Activated CD4-positive, CD25-positive, alpha-beta regulatory T cell treated with anti-CD3 and anti-CD28 coated beads, Interleukin-2, amount 50 U/mL, for 72 hours (primary cell): Measurements from ENCODE around the gene TUT7.
"Not testable (repeated sequence)": the region's sequence is repeated elsewhere in the genome, so short reads cannot be mapped to it uniquely, and the experiment has no call there.

Experiments used
- DNase-seq: peaks from one replicate; pipeline ENCODE4 v3.0.0; 2021

Gene TUT7

GRCh38 chr9:86350006-86350760, 4.0 kb downstream of the TUT7 start:
- DNase-seq, result no peak

GRCh38 chr9:86349271-86349670, 4.9 kb downstream of the TUT7 start:
- no peak for DNase-seq

- no peak for DNase-seq
These were observed 6.2 kb downstream of the TUT7 start for GRCh38 chr9:86347991-86348390.

GRCh38 chr9:86344818-86345217, 9.4 kb downstream of the TUT7 start:
- no peak for DNase-seq

- DNase-seq, result no peak
These were observed 11.9 kb downstream of the TUT7 start for GRCh38 chr9:86342269-86342668.

GRCh38 chr9:86341007-86341491, 13.2 kb downstream of the TUT7 start:
- no peak for DNase-seq

- no peak for DNase-seq
These were observed 13.7 kb downstream of the TUT7 start for GRCh38 chr9:86340356-86341006.

GRCh38 chr9:86337469-86338108, 16.6 kb downstream of the TUT7 start:
- no peak for DNase-seq

- no peak for DNase-seq
These were observed 18.2 kb downstream of the TUT7 start for GRCh38 chr9:86336058-86336457.

- DNase-seq, result no peak
These were observed 20.6 kb downstream of the TUT7 start for GRCh38 chr9:86333651-86334050.

GRCh38 chr9:86330186-86330585, 24.0 kb downstream of the TUT7 start:
- DNase-seq, result no peak

GRCh38 chr9:86329649-86330048, 24.6 kb downstream of the TUT7 start:
- DNase-seq, result no peak

- DNase-seq, result no peak
These were observed 26.1 kb downstream of the TUT7 start for GRCh38 chr9:86328156-86328555.

GRCh38 chr9:86326536-86326935, 27.7 kb downstream of the TUT7 start:
- no peak for DNase-seq

GRCh38 chr9:86324901-86325300, 29.3 kb downstream of the TUT7 start:
- no peak for DNase-seq

- no peak for DNase-seq
These were observed 29.9 kb downstream of the TUT7 start for GRCh38 chr9:86324308-86324707.

GRCh38 chr9:86322973-86323644, 31.1 kb downstream of the TUT7 start:
- DNase-seq, result no peak

- no peak for DNase-seq
These were observed 32.8 kb downstream of the TUT7 start for GRCh38 chr9:86321373-86321772.

GRCh38 chr9:86318187-86318586, 36.0 kb downstream of the TUT7 start:
- no peak for DNase-seq

GRCh38 chr9:86315078-86315477, 39.1 kb downstream of the TUT7 start:
- DNase-seq, result no peak

GRCh38 chr9:86312959-86313358, 41.3 kb downstream of the TUT7 start:
- not testable (repeated sequence) for DNase-seq

- DNase-seq, result no peak
These were observed 45.5 kb downstream of the TUT7 start for GRCh38 chr9:86308687-86309086.

GRCh38 chr9:86304236-86304730, 49.9 kb downstream of the TUT7 start:
- no peak for DNase-seq
